ENCODE results near the gene SPART.

Gene SPART

DNA sequence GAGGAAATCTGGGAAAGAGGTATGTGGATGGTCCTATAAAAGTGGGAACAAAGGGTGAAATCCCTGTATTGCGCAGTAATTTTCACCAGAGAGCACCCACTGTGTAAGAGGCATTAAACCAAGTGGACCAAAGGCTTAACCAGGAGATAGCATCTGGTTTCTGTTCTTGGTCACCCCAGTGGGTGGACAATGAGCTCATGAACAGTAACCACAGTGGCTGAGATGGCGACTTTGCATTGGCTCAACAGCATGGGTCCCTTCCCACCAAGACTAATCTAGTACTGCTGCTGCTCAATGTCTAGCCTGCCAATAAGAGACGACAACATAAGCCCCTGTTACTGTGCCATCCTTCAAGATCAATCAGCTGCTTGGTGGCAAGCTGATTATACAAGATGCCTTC is 85.2 kb downstream of the SPART start:
- TF ChIP-seq TARDBP (IDR thresholded peaks at IDR 0.05) (no peak), FOXM1 (IDR thresholded peaks at IDR 0.05; ENCODE audit: borderline replicate concordance) (no peak), LEF1 (IDR thresholded peaks at IDR 0.05; ENCODE audit: borderline replicate concordance) (no peak), SUZ12 (IDR thresholded peaks at IDR 0.05) (no peak), HDGF (IDR thresholded peaks at IDR 0.05; ENCODE audit: borderline replicate concordance) (no peak), FOXA1 (IDR thresholded peaks at IDR 0.05) (no peak), ZNF384 (IDR thresholded peaks at IDR 0.05) (no peak), ARNT (IDR thresholded peaks at IDR 0.05) (no peak), NFRKB (IDR thresholded peaks at IDR 0.05) (no peak), L3MBTL2 (conservative IDR thresholded peaks at IDR 0.05) (no peak), CTBP1 (IDR thresholded peaks at IDR 0.05; ENCODE audit: borderline replicate concordance) (no peak), FOXK2 (IDR thresholded peaks at IDR 0.05) (no peak), BHLHE40 (IDR thresholded peaks at IDR 0.05; ENCODE audit: borderline replicate concordance) (no peak), SP1 (IDR thresholded peaks at IDR 0.05) (no peak), ELF4 (IDR thresholded peaks at IDR 0.05) (no peak)
- TF ChIP-seq, protein P1, sequence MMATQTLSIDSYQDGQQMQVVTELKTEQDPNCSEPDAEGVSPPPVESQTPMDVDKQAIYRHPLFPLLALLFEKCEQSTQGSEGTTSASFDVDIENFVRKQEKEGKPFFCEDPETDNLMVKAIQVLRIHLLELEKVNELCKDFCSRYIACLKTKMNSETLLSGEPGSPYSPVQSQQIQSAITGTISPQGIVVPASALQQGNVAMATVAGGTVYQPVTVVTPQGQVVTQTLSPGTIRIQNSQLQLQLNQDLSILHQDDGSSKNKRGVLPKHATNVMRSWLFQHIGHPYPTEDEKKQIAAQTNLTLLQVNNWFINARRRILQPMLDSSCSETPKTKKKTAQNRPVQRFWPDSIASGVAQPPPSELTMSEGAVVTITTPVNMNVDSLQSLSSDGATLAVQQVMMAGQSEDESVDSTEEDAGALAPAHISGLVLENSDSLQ (IDR thresholded peaks at IDR 0.05), result no peak
- DNase-seq (ENCODE audit: extremely low spot score), result no peak
- ChIA-PET POLR2A (no interaction called here), CTCF (no interaction called here)

DNA sequence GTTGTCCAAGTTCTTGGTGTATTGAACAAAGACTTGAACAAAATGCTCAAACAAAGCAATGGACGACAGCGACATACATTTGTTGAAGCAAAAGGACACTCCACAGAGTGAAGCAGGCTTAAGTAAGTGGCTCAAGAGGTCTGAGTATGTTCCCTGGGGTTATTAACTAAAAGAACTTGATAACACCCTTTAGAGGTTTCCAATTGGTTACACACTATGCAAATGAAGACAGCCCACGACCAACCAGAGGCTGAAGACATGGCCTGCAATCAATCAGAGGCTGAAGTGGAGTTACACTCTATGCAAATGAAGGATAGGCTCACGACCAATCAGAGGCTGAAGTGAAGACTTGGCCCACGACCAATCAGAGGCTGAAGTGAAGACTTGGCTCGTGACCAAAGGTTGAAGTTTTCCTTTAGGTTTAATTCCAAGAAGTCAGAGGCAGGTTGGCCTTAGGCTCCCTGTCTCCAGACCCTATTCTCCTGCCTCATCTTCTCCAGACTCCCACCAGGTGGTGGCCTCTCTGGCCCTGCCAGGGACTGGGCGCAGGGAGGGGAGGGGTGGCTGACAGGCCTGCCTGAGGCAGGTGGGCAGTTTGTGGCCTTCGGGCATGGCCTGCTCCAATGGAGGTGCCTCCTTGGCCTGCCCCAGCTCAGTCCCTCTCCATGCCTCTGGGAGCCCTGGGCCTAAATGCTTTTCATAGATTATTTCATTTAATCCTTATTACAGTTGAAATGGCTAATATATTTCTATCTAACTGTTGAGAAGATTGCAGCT is 86.6 kb downstream of the SPART start:
- POLR2A ChIA-PET, result no interaction called here
- CTCF ChIA-PET, result no interaction called here
- DNase-seq (ENCODE audit: extremely low spot score), result no peak
- TF ChIP-seq ZNF384 (IDR thresholded peaks at IDR 0.05) (no peak), ELF4 (IDR thresholded peaks at IDR 0.05) (no peak), BHLHE40 (IDR thresholded peaks at IDR 0.05; ENCODE audit: borderline replicate concordance) (no peak), LEF1 (IDR thresholded peaks at IDR 0.05; ENCODE audit: borderline replicate concordance) (no peak), SP1 (IDR thresholded peaks at IDR 0.05) (no peak), HDGF (IDR thresholded peaks at IDR 0.05; ENCODE audit: borderline replicate concordance) (no peak), L3MBTL2 (conservative IDR thresholded peaks at IDR 0.05) (no peak), TARDBP (IDR thresholded peaks at IDR 0.05) (no peak), FOXM1 (IDR thresholded peaks at IDR 0.05; ENCODE audit: borderline replicate concordance) (no peak), FOXK2 (IDR thresholded peaks at IDR 0.05) (no peak), CTBP1 (IDR thresholded peaks at IDR 0.05; ENCODE audit: borderline replicate concordance) (no peak), SUZ12 (IDR thresholded peaks at IDR 0.05) (no peak), FOXA1 (IDR thresholded peaks at IDR 0.05) (no peak)
- TF ChIP-seq, protein P1 (IDR thresholded peaks at IDR 0.05), result no peak

DNA sequence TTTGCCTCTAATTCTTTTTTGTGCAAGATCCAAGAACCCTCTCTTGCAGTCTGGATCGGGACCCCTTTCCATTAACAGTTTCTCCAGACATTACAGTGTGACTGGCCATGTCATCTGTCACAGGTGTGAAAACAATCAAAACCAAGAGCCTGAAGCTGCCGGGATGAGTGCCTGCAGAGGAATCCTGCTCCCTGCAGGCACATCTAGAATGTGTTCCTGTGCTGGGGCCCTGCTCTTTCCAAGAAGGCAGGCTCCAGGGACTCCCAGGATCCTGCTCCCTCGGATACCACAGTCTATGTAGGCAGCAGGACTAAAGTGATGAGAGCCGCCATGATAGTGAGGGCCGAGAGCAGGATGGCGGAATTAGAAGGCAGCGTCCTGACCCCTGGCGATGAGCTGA is 87.4 kb downstream of the SPART start:
- CTCF ChIA-PET, result no interaction called here
- no peak for DNase-seq (ENCODE audit: extremely low spot score)
- POLR2A ChIA-PET, result no interaction called here
- TF ChIP-seq ELF4 (IDR thresholded peaks at IDR 0.05) (no peak), L3MBTL2 (conservative IDR thresholded peaks at IDR 0.05) (no peak), LEF1 (IDR thresholded peaks at IDR 0.05; ENCODE audit: borderline replicate concordance) (no peak), NFRKB (IDR thresholded peaks at IDR 0.05) (no peak), SUZ12 (IDR thresholded peaks at IDR 0.05) (no peak), SP1 (IDR thresholded peaks at IDR 0.05) (no peak), ZNF384 (IDR thresholded peaks at IDR 0.05) (no peak), ARNT (IDR thresholded peaks at IDR 0.05) (no peak), BHLHE40 (IDR thresholded peaks at IDR 0.05; ENCODE audit: borderline replicate concordance) (no peak), FOXA1 (IDR thresholded peaks at IDR 0.05) (no peak), TARDBP (IDR thresholded peaks at IDR 0.05) (no peak), CTBP1 (IDR thresholded peaks at IDR 0.05; ENCODE audit: borderline replicate concordance) (no peak), FOXK2 (IDR thresholded peaks at IDR 0.05) (no peak), HDGF (IDR thresholded peaks at IDR 0.05; ENCODE audit: borderline replicate concordance) (no peak), FOXM1 (IDR thresholded peaks at IDR 0.05; ENCODE audit: borderline replicate concordance) (no peak)
- TF ChIP-seq, protein P1 (IDR thresholded peaks at IDR 0.05), result no peak
